NCI-H2107 treated with DMSO at 0.1 percent for 48 hours (cell line): ENCODE results near the gene IKZF4.
"Not testable (repeated sequence)": the region's sequence is repeated elsewhere in the genome, so short reads cannot be mapped to it uniquely, and the experiment has no call there.

Source experiments
- DNase-seq: peaks from one replicate; lab custom pipeline; 2025; ENCODE audit not compliant: unreplicated experiment; lab: John Stamatoyannopoulos, UW

The IKZF4 gene

GRCh38 chr12:56020423-56021184 is at the start of gene IKZF4:
IKZF4 (plus strand) TSS chr12:56021043; CDS start chr12:56021494, 451 bp downstream.
- DNase-seq, result peak; percentile 28

- DNase-seq, result no peak
Measured at GRCh38 chr12:55972042-55972441, 48.8 kb upstream of the IKZF4 start.

- DNase-seq, result no peak
Measured at GRCh38 chr12:55972456-55972855, 48.4 kb upstream of the IKZF4 start.

GRCh38 chr12:55972911-55973598 is 47.8 kb upstream of the IKZF4 start:
- DNase-seq, result peak; percentile 62

- peak; percentile 99 for DNase-seq
Measured at GRCh38 chr12:55973599-55974307, 47.1 kb upstream of the IKZF4 start, which contains the start of gene RAB5B. RAB5B (plus strand) TSS chr12:55974078; CDS start chr12:55986961, 12,883 bp downstream.

GRCh38 chr12:55974308-55974730 is 46.5 kb upstream of the IKZF4 start:
- no peak for DNase-seq

GRCh38 chr12:55978393-55978792 is 42.5 kb upstream of the IKZF4 start:
- DNase-seq, result no peak

GRCh38 chr12:55979069-55979468 is 41.8 kb upstream of the IKZF4 start:
- DNase-seq, result no peak

- not testable (repeated sequence) for DNase-seq
Measured at GRCh38 chr12:55981882-55982281, 39.0 kb upstream of the IKZF4 start.

- no peak for DNase-seq
Measured at GRCh38 chr12:55982319-55982936, 38.4 kb upstream of the IKZF4 start.

GRCh38 chr12:55983232-55983842 is 37.5 kb upstream of the IKZF4 start:
- no peak for DNase-seq

- no peak for DNase-seq
Measured at GRCh38 chr12:55984861-55985260, 36.0 kb upstream of the IKZF4 start.

- DNase-seq, result no peak
Measured at GRCh38 chr12:55985341-55985740, 35.5 kb upstream of the IKZF4 start.

- DNase-seq, result not testable (repeated sequence)
Measured at GRCh38 chr12:55985976-55986375, 34.9 kb upstream of the IKZF4 start.

GRCh38 chr12:55991110-55991509 is 29.7 kb upstream of the IKZF4 start:
- DNase-seq, result no peak

GRCh38 chr12:55993230-55993853 is 27.5 kb upstream of the IKZF4 start:
- no peak for DNase-seq

- DNase-seq, result no peak
Measured at GRCh38 chr12:55995366-55995765, 25.5 kb upstream of the IKZF4 start.

GRCh38 chr12:55996201-55996714 is 24.6 kb upstream of the IKZF4 start:
- DNase-seq, result peak; percentile 91

- peak; percentile 88 for DNase-seq
Measured at GRCh38 chr12:55996715-55997534, 23.9 kb upstream of the IKZF4 start, which contains the start of gene SUOX. SUOX (plus strand) TSS chr12:55997276; CDS start chr12:56002222, 4,946 bp downstream.
